ENCODE results near the gene UNC5CL. TPM values are rescaled to one million over a fixed set of nuclear protein-coding genes. Genes with fewer than 3 reads are reported as not detected.

Gene UNC5CL
- total RNA-seq, 2 experiments from 2014 or later, result 2.4 to 2.5 TPM

DNA sequence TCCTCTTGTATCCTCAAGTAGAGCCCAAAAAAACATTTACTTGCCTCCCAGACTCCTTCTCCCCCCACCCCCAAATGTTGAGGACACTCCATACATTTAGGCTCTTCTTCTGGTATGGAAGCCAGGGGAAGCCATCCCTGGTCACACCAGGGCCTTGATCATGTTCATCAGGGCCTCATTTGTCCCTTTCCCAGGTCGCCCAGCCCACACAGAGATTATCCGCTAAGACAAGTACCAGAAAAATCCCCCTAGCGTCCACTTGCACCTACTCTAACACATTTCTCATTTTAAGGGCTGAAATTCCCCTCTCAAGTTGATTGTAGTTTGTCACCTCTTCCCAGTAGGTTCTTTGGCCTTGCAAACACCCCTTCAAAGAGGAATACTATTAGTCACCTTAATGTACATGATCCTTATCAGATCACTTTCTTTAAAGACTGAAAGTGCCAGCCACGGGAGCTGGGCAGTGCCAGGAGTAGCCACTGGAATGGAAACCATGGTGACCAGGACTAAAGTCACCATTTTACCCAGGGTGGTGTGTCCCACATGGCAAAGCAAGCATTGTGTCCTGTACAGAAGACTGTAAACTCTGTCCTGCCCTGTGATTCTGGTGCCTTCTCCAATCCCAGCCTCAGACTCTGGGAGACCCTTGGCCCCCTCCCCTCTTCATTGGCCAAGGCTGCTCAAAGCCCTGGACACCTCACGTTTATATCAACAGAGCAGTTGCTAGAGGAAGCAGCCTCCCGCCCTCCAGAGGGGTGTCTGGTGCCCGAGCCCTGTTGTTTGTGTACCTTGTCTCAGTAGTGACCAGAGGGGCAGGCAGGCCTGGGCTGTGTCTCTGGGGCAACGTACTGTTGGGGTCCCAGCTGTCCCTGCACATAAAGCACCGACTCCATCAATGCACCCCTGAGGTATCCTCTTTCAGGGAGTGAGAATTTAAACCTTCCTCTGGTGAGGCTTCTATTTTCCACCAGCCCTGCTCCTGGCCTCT lies 9.0 kb upstream of the UNC5CL start:
- no peak overlapping the region for H3K27ac Mint-ChIP-seq
- ChIA-PET CTCF (interaction anchor here (2.0 to 2.8 kb wide), 3 partner anchors 8 to 20 kb away, joined by 5 to 14 read pairs (median 10); partner anchors contain the start of gene UNC5CL), POLR2A (no interaction called here)
- intact Hi-C loops (cut with micrococcal nuclease), result no loop called here
- peaks cover 13% of the 10 kb centered on the region for H3K4me1 Mint-ChIP-seq (ENCODE audit: low read depth)
- H3K9me3 Mint-ChIP-seq, result no peaks in the 10 kb centered on the region
- DNase-seq, result no peak
- H3K27me3 Mint-ChIP-seq, result no peaks in the 10 kb centered on the region
- peaks cover 11% of the 10 kb centered on the region for H3K36me3 Mint-ChIP-seq
- H3K4me3 Mint-ChIP-seq, result no peak overlapping the region

GRCh38 chr6:41047306-41047705 lies 8.3 kb upstream of the UNC5CL start:
- CTCF ChIA-PET, result interaction anchor here (2.0 kb wide), 1 partner anchor 19 kb away, joined by 10 read pairs; no protein-coding TSS in a partner anchor

DNA sequence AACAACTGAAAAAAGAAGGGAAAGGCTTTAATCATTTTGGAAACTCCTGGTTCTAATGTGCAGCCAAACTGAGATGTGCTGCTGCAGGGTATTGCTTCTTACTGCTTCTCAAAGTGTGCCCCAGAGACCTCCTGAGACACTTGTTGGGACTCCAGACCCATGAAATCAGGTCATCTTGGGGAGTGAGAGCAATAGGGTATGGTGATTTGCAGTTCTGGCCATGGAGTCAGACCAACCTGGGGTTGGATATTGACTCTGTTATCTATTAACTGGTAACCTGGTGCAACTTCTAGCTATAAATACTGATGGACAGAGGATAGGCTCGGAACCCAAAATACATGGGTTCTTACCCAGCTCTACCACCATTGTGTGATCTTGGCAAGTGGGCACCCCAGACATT lies 7.1 kb upstream of the UNC5CL start:
- no peak for DNase-seq
- H3K4me1 Mint-ChIP-seq (ENCODE audit: low read depth), result no peaks in the 10 kb centered on the region
- peaks cover 7% of the 10 kb centered on the region for H3K36me3 Mint-ChIP-seq
- ChIA-PET CTCF (interaction anchor here (0.6 to 2.0 kb wide), 5 partner anchors 9 to 21 kb away, joined by 3 to 10 read pairs (median 5); no protein-coding TSS in a partner anchor), POLR2A (no interaction called here)
- no peak overlapping the region for H3K27ac Mint-ChIP-seq
- intact Hi-C loops (cut with micrococcal nuclease), result no loop called here
- H3K4me3 Mint-ChIP-seq, result no peak overlapping the region
- no peaks in the 10 kb centered on the region for H3K9me3 Mint-ChIP-seq
- H3K27me3 Mint-ChIP-seq, result no peaks in the 10 kb centered on the region

More at GRCh38 chr6:41047306-41047705, 8.3 kb upstream of the UNC5CL start:
- DNase-seq, result no peak
- Mint-ChIP-seq H3K36me3 (peaks cover 11% of the 10 kb centered on the region), H3K4me1 (ENCODE audit: low read depth) (peaks cover 7% of the 10 kb centered on the region), H3K4me3 (no peak overlapping the region), H3K27me3 (no peaks in the 10 kb centered on the region), H3K9me3 (no peaks in the 10 kb centered on the region), H3K27ac (no peak overlapping the region)
- POLR2A ChIA-PET, result no interaction called here
- intact Hi-C loops (cut with micrococcal nuclease), result no loop called here

DNA sequence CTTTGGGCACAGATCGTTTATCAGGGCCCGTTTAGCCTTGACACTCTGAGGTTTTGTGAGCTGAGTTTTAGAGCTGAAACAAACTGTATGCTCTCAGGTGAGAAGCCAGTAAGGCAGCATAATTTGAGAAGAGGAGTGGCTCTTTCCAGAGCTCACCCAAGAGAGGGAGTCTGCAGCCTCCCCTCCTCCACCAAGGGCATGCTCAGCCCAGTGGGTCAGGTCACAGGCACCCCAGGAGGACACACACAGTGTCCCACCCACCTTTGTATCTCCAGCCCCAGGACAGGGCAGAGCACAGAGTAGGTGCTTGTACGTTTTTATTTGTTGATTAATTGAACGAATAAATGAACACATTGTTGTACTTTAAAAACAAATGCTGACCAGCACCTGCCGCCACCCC lies 6.6 kb upstream of the UNC5CL start:
- no peak overlapping the region for H3K27ac Mint-ChIP-seq
- POLR2A ChIA-PET, result no interaction called here
- no peak overlapping the region for H3K4me3 Mint-ChIP-seq

GRCh38 chr6:41043151-41043550 lies 4.1 kb upstream of the UNC5CL start:
- H3K4me1 Mint-ChIP-seq (ENCODE audit: low read depth), result peaks cover 3% of the 10 kb centered on the region
- H3K36me3 Mint-ChIP-seq, result peaks cover 4% of the 10 kb centered on the region
- DNase-seq, result no peak
- ChIA-PET POLR2A (no interaction called here), CTCF (no interaction called here)
- H3K27ac Mint-ChIP-seq, result no peak overlapping the region
- H3K4me3 Mint-ChIP-seq, result no peak overlapping the region
- no peaks in the 10 kb centered on the region for H3K9me3 Mint-ChIP-seq
- no peaks in the 10 kb centered on the region for H3K27me3 Mint-ChIP-seq
- intact Hi-C loops (cut with micrococcal nuclease), result no loop called here

More for the DNA sequence above, 6.6 kb upstream of the UNC5CL start:
- DNase-seq, result no peak
- H3K27me3 Mint-ChIP-seq, result no peaks in the 10 kb centered on the region
- H3K36me3 Mint-ChIP-seq, result peaks cover 5% of the 10 kb centered on the region
- H3K9me3 Mint-ChIP-seq, result no peaks in the 10 kb centered on the region
- intact Hi-C loops (cut with micrococcal nuclease), result no loop called here
- CTCF ChIA-PET, result interaction anchor here (1.0 to 2.0 kb wide), 4 partner anchors 14 to 22 kb away, joined by 5 to 10 read pairs (median 6); no protein-coding TSS in a partner anchor
- H3K4me1 Mint-ChIP-seq (ENCODE audit: low read depth), result no peaks in the 10 kb centered on the region

DNA sequence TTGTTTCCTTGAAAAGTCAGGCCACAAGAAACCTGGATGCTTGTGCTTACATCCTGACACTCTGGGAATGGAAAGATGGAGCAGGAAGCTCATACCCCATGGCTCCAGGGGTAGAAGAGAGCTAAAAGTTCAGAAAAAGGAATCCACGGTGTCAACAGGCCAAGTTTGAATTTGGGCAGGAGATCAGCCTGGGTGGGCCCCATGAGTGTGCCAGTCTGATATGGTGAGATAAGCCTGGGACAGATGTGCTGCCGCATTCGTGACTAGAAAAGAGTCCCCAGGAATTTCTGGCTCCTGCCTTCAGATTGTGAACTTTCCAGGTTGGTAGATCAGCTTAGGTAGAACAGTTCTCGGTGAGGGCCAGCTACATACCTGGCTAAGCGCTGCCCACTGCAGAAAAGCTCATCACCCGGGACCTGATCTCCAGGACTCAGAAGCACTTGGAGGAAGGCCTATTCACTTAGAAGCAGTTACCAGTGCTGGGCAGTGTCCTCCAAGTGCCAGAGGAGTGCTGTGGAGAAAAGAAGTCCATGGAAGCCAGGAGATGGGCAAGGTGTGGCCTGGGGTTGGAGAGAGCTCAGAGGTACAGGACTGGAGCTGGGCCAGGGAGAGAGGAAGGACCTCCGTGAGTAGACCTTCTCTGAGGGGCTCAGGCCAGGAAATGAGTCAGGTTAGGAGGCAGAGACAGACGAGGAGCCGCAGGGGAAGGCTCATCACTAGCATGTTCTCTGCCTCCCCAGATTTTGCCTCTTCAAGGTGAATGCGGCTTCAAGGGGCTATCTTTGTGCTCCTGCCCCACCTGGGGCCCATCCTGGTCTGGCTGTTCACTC lies 3.4 kb upstream of the UNC5CL start, which contains the start of gene TSPO2:
Gene TSPO2, plus strand, starts transcription at position 242 of the 830 bp plus-strand sequence. Its CDS starts 519 bp downstream, at position 761.
- H3K27me3 Mint-ChIP-seq, result no peaks in the 10 kb centered on the region
- ChIA-PET CTCF (interaction anchor here (3.9 kb wide), 1 partner anchor 13 kb away, joined by 57 read pairs; no protein-coding TSS in a partner anchor), POLR2A (no interaction called here)
- H3K27ac Mint-ChIP-seq, result no peak within 1 kb of the TSS
- H3K4me3 Mint-ChIP-seq, result no peak within 1 kb of the TSS
- H3K9me3 Mint-ChIP-seq, result no peaks in the 10 kb centered on the region
- peaks cover 3% of the 10 kb centered on the region for H3K4me1 Mint-ChIP-seq (ENCODE audit: low read depth)
- DNase-seq, result no peak
- intact Hi-C loops (cut with micrococcal nuclease), result no loop called here
- H3K36me3 Mint-ChIP-seq, result peaks cover 4% of the 10 kb centered on the region

DNA sequence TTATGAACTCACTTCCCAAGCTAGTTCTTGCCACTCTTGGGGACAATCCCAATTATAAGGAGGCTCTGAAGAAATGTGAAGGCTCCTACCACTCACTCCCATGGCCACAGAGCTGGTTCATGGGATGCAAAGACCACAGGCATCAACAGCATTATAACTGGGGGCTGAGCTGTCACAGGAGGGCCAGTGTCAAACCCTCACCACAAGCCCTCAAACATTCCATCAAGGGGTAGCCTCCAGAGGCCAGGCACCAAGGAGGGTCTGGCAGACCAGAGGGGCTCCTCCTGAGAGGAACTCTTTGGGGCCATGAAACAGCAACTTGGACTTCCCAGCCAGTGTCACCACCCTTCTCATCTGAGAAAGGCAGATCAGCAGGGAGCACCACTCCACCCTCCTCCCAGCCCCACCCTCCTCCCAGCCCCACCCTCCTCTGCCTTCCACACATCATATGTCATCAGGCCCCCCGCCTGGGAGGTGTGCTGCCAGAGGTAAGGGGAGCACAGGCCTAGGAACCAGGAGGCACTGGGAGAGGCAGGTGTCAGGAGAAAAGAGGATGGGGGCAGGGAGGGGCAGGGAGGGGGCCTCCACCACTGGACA lies 2.0 kb upstream of the UNC5CL start:
- DNase-seq, result no peak
- Mint-ChIP-seq H3K4me1 (ENCODE audit: low read depth) (peaks cover 3% of the 10 kb centered on the region), H3K27ac (no peak overlapping the region), H3K4me3 (no peak overlapping the region), H3K36me3 (peaks cover 4% of the 10 kb centered on the region), H3K27me3 (no peaks in the 10 kb centered on the region), H3K9me3 (no peaks in the 10 kb centered on the region)
- intact Hi-C loops (cut with micrococcal nuclease), result no loop called here
- CTCF ChIA-PET, result interaction anchor here (1.4 to 3.9 kb wide), 4 partner anchors 8 to 43 kb away, joined by 3 to 57 read pairs (median 10); no protein-coding TSS in a partner anchor
- POLR2A ChIA-PET, result interaction anchor here (0.9 kb wide), 1 partner anchor 12 kb away, joined by 3 read pairs; no protein-coding TSS in a partner anchor

DNA sequence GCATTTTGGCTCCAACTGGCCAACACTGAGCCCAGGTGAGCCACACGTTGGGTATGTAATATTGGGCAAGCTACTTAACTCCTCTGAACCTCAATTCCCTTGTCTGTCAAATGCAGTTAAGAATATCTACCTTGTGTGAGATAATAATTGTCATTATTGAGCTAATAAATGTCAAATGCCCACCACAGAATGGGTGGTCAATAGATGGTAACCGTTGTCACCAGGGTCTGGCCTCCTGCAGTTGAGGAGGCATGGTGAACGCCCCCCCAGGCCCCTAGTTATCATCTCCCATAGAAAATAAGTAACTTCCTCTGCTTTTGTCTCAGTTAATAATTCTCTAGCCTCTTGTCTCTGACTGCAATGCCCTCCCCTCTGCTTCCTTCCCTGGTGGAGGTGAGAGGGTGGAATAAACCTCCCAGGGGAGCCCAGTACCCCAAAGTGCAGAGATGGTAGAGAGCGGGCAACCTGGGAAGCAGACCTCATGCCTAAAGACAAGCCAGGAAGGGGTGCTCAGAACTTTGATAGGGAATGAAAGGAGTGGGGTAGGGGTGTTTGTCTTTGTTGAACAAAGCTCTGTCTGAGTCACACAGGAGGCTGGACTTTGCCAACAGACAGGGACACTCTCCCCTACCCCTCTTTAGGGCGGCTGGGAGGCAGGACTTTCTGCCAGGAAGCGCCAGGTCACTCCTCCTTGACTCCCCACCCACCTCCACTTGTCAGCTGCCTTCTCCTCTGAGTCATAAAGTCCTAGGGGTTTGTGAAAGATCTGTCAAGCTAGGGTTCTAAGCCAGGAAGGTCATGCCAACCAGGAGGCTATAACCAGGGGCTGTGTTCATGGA lies 1.3 kb upstream of the UNC5CL start:
- intact Hi-C loops (cut with micrococcal nuclease), result no loop called here
- H3K4me3 Mint-ChIP-seq, result no peak overlapping the region
- H3K27ac Mint-ChIP-seq, result no peak overlapping the region
- peaks cover 3% of the 10 kb centered on the region for H3K4me1 Mint-ChIP-seq (ENCODE audit: low read depth)
- peaks cover 4% of the 10 kb centered on the region for H3K36me3 Mint-ChIP-seq
- POLR2A ChIA-PET, result interaction anchor here (0.9 kb wide), 1 partner anchor 12 kb away, joined by 3 read pairs; no protein-coding TSS in a partner anchor
- H3K27me3 Mint-ChIP-seq, result no peaks in the 10 kb centered on the region
- CTCF ChIA-PET, result interaction anchor here (0.6 to 3.9 kb wide), 14 partner anchors 9 to 280 kb away, joined by 3 to 57 read pairs (median 5); partner anchors contain the start of genes APOBEC2, NFYA and OARD1
- H3K9me3 Mint-ChIP-seq, result no peaks in the 10 kb centered on the region
- DNase-seq, result peak; percentile 48

GRCh38 chr6:41038205-41038604 lies 816 bp downstream of the UNC5CL start:
- no peak overlapping the region for H3K4me3 Mint-ChIP-seq
- no peak overlapping the region for H3K27ac Mint-ChIP-seq
- no peaks in the 10 kb centered on the region for H3K27me3 Mint-ChIP-seq
- ChIA-PET POLR2A (no interaction called here), CTCF (interaction anchor here (1.4 to 3.9 kb wide), 5 partner anchors 9 to 282 kb away, joined by 4 to 57 read pairs (median 14); no protein-coding TSS in a partner anchor)
- H3K36me3 Mint-ChIP-seq, result peaks cover 4% of the 10 kb centered on the region
- no peaks in the 10 kb centered on the region for H3K9me3 Mint-ChIP-seq
- intact Hi-C loops (cut with micrococcal nuclease), result no loop called here
- DNase-seq, result no peak
- H3K4me1 Mint-ChIP-seq (ENCODE audit: low read depth), result peaks cover 3% of the 10 kb centered on the region

DNA sequence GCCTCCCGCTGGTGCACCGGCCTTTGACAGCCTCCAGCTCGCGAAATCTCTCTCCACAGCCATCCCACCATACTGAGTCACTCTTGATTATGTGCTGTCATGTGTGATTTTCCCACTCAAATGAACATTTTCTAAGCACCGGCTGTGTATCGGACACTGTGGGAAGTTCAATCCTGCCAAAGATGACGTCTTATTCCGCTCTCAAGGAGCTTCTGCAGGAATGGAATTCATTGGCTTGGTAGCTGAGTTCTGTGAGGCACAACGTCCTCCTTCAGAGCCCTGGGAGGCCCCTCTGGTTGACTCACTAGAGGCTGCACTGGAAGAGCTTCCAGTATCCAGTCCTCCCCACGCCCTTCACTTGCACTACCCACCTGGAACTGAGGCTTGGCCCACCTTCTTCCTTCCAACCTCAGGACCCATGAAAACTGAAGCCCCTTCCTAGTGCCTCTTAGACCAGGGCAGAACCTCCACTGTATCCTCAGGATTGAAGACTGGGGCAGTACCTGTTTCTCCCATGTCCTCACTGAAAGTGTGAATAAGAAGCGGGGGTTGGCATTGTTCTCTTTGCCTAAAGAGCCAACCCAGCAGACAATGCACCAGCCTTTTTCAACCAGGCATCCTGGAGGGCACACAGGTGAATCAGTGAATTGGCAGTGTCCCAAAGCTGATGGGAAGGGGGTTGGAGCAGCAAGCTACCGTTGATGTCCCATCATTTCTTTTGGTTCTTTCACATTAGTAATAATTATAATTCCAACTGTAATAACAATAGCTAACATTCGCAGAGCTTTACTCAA lies 1.7 kb downstream of the UNC5CL start:
- CTCF ChIA-PET, result interaction anchor here (1.2 to 3.0 kb wide), 5 partner anchors 9 to 33 kb away, joined by 3 to 29 read pairs (median 5); no protein-coding TSS in a partner anchor
- H3K27me3 Mint-ChIP-seq, result no peaks in the 10 kb centered on the region
- H3K4me3 Mint-ChIP-seq, result no peak overlapping the region
- no peaks in the 10 kb centered on the region for H3K9me3 Mint-ChIP-seq
- no peak for DNase-seq
- no peak overlapping the region for H3K27ac Mint-ChIP-seq
- peaks cover 4% of the 10 kb centered on the region for H3K36me3 Mint-ChIP-seq
- POLR2A ChIA-PET, result no interaction called here
- intact Hi-C loops (cut with micrococcal nuclease), result no loop called here
- peaks cover 3% of the 10 kb centered on the region for H3K4me1 Mint-ChIP-seq (ENCODE audit: low read depth)
